ENCODE measurements around the gene LASP1NB.
"Not testable (repeated sequence)": the region's sequence is repeated elsewhere in the genome, so short reads cannot be mapped to it uniquely, and the experiment has no call there.

The LASP1NB gene

GRCh38 chr17:38926293-38927070 is 1.1 kb downstream of the LASP1NB start:
- no peak for DNase-seq (ENCODE audit: low spot score)
- Histone ChIP-seq H3K27ac (no peak overlapping the region), H3K27me3 (replicated peaks; ENCODE audit: insufficient read depth) (no peaks in the 10 kb centered on the region), H3K4me3 (no peak overlapping the region), H3K36me3 (no peaks in the 10 kb centered on the region), H3K9me3 (no peaks in the 10 kb centered on the region), H3K4me1 (replicated peaks) (no peaks in the 10 kb centered on the region)
- WGBS = 69% methylated on average over 2 of the region's 2 CpGs
- TF ChIP-seq, protein P1, sequence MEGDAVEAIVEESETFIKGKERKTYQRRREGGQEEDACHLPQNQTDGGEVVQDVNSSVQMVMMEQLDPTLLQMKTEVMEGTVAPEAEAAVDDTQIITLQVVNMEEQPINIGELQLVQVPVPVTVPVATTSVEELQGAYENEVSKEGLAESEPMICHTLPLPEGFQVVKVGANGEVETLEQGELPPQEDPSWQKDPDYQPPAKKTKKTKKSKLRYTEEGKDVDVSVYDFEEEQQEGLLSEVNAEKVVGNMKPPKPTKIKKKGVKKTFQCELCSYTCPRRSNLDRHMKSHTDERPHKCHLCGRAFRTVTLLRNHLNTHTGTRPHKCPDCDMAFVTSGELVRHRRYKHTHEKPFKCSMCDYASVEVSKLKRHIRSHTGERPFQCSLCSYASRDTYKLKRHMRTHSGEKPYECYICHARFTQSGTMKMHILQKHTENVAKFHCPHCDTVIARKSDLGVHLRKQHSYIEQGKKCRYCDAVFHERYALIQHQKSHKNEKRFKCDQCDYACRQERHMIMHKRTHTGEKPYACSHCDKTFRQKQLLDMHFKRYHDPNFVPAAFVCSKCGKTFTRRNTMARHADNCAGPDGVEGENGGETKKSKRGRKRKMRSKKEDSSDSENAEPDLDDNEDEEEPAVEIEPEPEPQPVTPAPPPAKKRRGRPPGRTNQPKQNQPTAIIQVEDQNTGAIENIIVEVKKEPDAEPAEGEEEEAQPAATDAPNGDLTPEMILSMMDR (IDR thresholded peaks at IDR 0.05) = no peak
- no peak for TF ChIP-seq POLR2A (IDR thresholded peaks at IDR 0.05)
- TF ChIP-seq POLR2AphosphoS5 (IDR thresholded peaks at IDR 0.05) = no peak
- intact Hi-C loops (cut with DNase I) = loop anchor here (5.0 kb wide), 1 partner anchor 54 kb away; the partner anchor contains the start of gene LASP1

GRCh38 chr17:38930782-38931181 is 5.4 kb downstream of the LASP1NB start:
- H3K27ac ChIP-seq; intact Hi-C loops (cut with DNase I); H3K4me1 ChIP-seq (replicated peaks); H3K9me3 ChIP-seq; H3K4me3 ChIP-seq; H3K36me3 ChIP-seq; DNase-seq (ENCODE audit: low spot score); H3K27me3 ChIP-seq (replicated peaks; ENCODE audit: insufficient read depth): not testable (repeated sequence)
- 95% methylated on average over 7 of the region's 36 CpGs for WGBS

DNA sequence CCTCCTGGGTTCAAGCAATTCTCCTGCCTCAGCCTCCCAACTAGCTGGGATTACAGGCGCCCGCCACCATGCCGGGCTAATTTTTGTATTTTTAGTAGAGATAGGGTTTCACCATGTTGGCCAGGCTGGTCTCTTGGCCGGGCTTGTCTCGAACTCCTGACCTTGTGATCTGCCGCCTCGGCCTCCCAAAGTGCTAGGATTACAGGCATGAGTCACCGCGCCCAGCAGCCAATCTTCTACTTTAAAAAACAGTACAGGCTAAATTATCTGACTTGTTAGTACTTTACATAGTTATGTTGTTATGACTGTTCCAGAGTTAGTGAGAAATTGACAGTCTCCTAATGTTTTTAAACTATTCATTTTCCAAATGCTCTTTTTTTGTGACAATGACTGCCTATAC is 8.5 kb downstream of the LASP1NB start:
- 71% methylated on average over 9 of the region's 9 CpGs for WGBS
- intact Hi-C loops (cut with DNase I) = not testable (repeated sequence)

DNA sequence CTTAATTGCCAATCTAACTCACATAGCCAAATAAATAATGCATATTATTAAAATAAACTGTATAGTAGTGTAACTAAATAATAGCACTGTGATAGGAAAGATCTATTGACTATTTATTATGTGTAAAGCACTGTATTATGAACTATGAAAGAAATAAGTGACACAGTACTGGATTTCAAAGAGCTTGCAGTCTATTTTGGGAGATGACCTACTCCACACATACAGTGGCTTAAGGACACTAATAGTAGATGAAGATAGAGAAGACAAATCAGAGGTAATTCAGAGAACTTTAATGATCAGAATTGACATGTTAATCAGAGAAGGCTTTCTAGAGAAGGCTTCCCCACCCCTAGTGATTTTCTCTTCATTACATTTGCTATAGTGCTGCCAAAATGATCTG is 14.6 kb downstream of the LASP1NB start:
- Histone ChIP-seq H3K9me3 (no peaks in the 10 kb centered on the region), H3K4me1 (replicated peaks) (no peaks in the 10 kb centered on the region), H3K4me3 (no peak overlapping the region), H3K27me3 (replicated peaks; ENCODE audit: insufficient read depth) (no peaks in the 10 kb centered on the region), H3K36me3 (no peaks in the 10 kb centered on the region), H3K27ac (no peak overlapping the region)
- TF ChIP-seq POLR2A (IDR thresholded peaks at IDR 0.05) (no peak), POLR2AphosphoS5 (IDR thresholded peaks at IDR 0.05) (no peak)
- TF ChIP-seq, protein P1 (IDR thresholded peaks at IDR 0.05) = no peak
- intact Hi-C loops (cut with DNase I) = no loop called here
- DNase-seq (ENCODE audit: low spot score) = no peak

More for the DNA sequence above, 8.5 kb downstream of the LASP1NB start:
- not testable (repeated sequence) for H3K9me3 ChIP-seq; H3K4me1 ChIP-seq (replicated peaks); H3K4me3 ChIP-seq; H3K27ac ChIP-seq; DNase-seq (ENCODE audit: low spot score); H3K27me3 ChIP-seq (replicated peaks; ENCODE audit: insufficient read depth); H3K36me3 ChIP-seq

DNA sequence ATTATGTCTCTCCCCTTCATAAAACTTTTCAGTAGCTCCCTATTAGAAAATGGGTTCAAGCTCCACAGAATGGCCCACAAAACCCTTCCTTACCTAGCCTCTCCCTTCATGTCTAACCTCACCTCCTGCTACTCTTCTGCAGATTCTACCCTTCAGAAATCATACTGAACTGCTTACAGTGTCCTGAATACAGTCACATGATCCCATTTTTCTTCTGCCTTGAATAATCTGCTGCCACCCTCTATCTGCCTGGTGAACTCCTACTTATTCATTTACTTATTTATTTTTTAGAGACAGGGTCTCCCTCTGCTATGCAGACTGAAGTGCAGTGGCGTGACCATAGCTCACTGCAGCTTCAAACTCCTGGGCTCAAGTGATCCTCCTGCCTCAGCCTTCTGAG is 15.0 kb downstream of the LASP1NB start:
- intact Hi-C loops (cut with DNase I) = no loop called here
- Histone ChIP-seq H3K36me3 (no peaks in the 10 kb centered on the region), H3K27me3 (replicated peaks; ENCODE audit: insufficient read depth) (no peaks in the 10 kb centered on the region), H3K9me3 (no peaks in the 10 kb centered on the region), H3K4me3 (no peak overlapping the region), H3K27ac (no peak overlapping the region), H3K4me1 (replicated peaks) (no peaks in the 10 kb centered on the region)
- no peak for DNase-seq (ENCODE audit: low spot score)
- 81% methylated on average over 1 of the region's 1 CpG for WGBS
- TF ChIP-seq POLR2A (IDR thresholded peaks at IDR 0.05) = no peak
- no peak for TF ChIP-seq POLR2AphosphoS5 (IDR thresholded peaks at IDR 0.05)
- TF ChIP-seq, protein P1 (IDR thresholded peaks at IDR 0.05) = no peak

- no peaks in the 10 kb centered on the region for H3K27me3 ChIP-seq (replicated peaks; ENCODE audit: insufficient read depth)
- H3K4me1 ChIP-seq (replicated peaks) = no peaks in the 10 kb centered on the region
- no peak overlapping the region for H3K27ac ChIP-seq
- H3K36me3 ChIP-seq = no peaks in the 10 kb centered on the region
- intact Hi-C loops (cut with DNase I) = no loop called here
- WGBS = 6% methylated on average over 4 of the region's 4 CpGs
- DNase-seq (ENCODE audit: low spot score) = no peak
- TF ChIP-seq POLR2AphosphoS5 (IDR thresholded peaks at IDR 0.05) (no peak), POLR2A (IDR thresholded peaks at IDR 0.05) (no peak)
- TF ChIP-seq, protein P1 (IDR thresholded peaks at IDR 0.05) = no peak
- H3K4me3 ChIP-seq = no peak overlapping the region
- no peaks in the 10 kb centered on the region for H3K9me3 ChIP-seq
Observed at GRCh38 chr17:38942696-38943334, 17.4 kb downstream of the LASP1NB start.

Measured in prostate gland (tissue), 2 donors.